ENCODE measurements around the gene KRT28.

- no peak for TF ChIP-seq POLR2A (IDR thresholded peaks at IDR 0.05; ENCODE audit: low read length)
- TF ChIP-seq GATA1 (IDR thresholded peaks at IDR 0.05; ENCODE audit: low read depth, low read length), result no peak
Measured at GRCh38 chr17:40843242-40843641, 43.5 kb upstream of the KRT28 start.

Measured in erythroblast (primary cell).